ENCODE measurements around the gene NSD1.

The NSD1 gene

DNA sequence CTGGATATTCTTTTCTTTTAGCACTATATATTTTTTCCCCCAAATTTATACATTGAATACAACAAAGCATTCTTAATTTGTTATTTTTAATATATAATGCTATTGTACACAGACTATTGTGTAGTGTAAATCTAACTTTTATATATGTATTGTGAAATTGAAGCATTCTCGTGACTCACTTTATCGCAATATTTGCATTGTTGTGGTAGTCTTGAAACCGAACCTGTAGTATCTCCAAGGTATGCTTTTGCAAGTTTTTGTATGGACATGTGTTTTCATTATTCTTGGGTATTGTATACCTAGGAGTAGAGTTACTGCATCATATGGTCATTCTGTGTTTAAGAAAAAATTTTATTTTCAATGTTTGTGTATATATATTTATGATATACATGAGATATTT lies 49.6 kb downstream of the NSD1 start:
- no peak for DNase-seq

DNA sequence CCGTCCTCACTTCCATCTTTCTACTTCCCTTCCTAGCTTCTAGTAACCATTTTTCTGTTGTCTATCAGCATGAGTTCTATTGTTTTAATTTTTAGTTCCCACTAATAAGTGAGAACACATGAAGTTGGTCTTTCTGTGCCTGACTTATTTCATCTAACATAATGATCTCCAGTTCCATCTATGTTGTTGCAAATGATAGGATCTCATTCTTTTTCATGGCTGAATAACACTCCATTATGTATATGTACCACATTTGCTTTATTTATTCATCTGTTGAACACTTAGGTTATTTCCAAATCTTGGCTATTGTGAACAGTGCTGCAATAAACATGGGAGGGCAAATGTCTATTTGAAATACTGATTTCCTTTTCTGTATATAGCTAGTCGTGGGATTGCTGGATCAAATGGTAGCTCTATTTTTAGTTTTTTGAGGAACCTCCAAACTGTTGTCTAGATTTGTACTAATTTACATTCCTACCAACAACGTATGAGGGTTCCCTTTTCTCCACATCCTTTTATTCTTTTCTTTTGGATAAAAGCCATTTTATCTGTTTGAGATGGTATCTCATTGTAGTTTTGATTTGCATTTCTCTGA lies 50.3 kb downstream of the NSD1 start:
- no peak for DNase-seq

- no peak for DNase-seq
These were observed 52.4 kb downstream of the NSD1 start for GRCh38 chr5:177185993-177186392.

DNA sequence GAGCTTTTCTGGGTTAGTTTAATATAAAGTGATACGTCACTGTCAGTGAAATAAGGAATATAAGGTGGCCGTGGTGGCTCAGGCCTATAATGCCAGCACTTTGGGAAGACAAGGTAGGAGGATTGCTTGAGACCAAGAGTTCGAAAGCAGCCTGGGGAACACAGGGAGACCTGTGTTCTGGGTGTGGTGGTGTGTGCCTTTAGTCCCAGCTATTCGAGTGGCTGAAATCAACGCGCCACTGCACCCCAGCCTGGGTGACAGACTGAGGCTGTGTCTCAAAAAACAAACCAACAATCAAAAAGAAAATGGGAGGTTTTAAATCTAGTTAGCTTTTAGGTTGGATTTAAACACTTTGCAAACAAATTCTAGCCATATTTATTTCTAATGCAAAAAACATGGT lies 53.1 kb downstream of the NSD1 start:
- no peak for DNase-seq

GRCh38 chr5:177188775-177189174 lies 55.2 kb downstream of the NSD1 start:
- DNase-seq, result no peak

- no peak for DNase-seq
These were observed 55.8 kb downstream of the NSD1 start for GRCh38 chr5:177189416-177189815.

DNA sequence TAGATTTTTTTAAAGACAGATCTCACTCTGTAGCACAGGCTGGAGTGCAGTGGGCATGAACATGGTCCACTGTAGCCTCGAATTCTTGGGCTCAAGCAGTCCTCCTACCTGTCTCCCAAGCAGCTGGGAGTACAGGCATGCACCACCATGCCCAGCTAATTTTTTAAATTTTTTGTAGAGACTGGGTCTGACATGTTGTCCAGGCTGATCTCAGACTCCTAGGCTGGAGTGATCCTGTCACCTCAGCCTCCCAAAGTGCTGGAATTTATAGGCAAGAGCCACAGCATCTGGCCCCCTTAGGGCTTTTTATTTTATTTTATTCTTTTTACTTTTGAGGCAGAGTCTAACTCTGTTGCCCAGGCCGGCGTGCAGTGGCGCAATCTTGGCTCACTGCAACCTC lies 56.4 kb downstream of the NSD1 start:
- no peak for DNase-seq

DNA sequence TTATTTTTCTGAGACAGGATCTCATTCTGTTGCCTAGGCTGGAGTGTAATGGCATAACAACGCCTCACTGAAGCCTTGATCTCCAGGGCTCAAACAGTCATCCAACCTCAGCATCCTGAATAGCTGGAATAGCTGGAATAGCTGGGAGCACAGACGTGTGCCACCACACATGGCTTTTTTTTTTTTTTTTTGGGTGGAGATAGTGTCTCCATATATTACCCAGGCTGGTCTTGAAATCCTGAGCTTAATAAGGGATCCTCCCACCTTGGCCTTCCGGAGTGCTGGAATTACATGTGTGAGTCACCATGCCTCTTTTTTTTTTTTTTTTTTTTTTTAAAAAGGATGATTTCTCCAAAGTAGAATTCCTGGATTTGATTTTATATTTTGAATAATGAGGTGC lies 60.7 kb downstream of the NSD1 start:
- DNase-seq, result no peak

DNA sequence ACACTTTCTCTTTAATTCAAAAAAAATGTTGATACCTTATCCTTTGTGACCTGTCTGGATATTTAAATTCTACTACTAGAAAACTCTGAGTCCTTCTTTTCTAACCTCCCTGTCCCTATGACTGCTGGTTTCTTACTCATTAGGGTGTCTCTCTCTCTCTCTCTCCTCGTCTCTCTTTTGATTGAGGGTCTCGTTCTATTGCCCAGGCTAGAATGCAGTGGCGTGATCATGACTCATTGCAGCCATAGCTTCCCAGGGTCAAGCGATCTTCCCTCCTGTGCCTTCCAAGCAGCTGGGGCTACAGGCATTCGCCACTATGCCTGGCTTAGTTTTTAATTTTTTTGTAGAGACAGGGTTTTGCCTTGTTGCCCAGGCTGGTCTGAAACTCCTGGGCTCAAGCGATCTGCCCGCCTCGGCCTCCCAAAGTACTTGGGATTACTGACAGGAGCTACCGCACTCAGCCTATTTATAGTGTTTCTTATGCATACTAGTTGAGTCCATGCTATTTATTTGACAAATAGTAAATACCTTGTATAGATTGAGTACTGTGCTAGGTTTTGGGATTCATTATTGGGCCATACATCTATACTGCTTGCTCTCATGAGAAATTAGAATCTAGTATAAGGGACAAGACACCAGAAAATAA lies 61.9 kb downstream of the NSD1 start:
- no peak for DNase-seq

GRCh38 chr5:177198738-177199137 lies 65.2 kb downstream of the NSD1 start:
- DNase-seq, result no peak

DNA sequence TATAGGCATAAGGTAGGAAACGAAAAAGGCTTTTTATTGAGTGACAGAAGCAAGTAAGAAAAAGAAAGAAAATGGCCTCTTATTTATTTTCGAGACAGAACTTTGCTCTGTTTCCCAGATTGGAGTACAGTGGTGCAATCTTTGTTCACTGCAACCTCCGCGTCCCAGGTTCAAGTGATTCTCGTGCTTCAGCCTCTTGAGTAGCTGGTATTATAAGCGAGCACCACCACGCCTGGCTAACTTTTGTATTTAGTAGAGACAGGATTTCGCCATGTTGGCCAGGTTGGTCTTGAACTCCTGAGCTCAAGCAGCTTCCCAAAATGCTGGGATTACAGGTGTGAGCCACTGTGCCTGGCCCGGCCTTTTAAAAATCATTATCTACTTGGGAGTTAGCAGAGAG lies 70.7 kb downstream of the NSD1 start:
- no peak for DNase-seq

GRCh38 chr5:177209610-177210009 lies 76.0 kb downstream of the NSD1 start:
- DNase-seq, result no peak

GRCh38 chr5:177212242-177212641 lies 78.7 kb downstream of the NSD1 start:
- no peak for DNase-seq

DNA sequence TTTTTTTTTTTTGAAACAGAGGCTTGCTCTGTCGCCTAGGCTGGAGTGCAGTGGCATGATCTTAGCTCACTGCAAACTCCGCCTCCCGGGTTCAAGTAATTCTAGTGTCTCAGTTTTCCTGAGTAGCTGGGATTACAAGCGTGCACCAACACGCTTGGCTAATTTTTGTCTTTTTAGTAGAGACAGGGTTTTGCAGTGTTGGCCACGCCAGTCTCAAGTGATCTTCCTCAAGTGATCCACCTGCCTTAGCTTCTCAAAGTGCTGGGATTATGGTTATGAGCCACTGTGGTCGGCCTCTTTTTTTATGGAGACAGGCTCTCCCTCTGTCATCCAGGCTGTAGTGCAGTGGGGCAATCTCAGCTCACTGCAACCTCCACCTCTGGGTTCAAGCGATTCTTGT lies 87.0 kb downstream of the NSD1 start:
- DNase-seq, result no peak

- no peak for DNase-seq
These were observed 88.7 kb downstream of the NSD1 start for GRCh38 chr5:177222269-177222668.

- no peak for DNase-seq
These were observed 92.2 kb downstream of the NSD1 start for GRCh38 chr5:177225798-177226197.

GRCh38 chr5:177226860-177227259 lies 93.3 kb downstream of the NSD1 start:
- no peak for DNase-seq

GRCh38 chr5:177228751-177229150 lies 95.2 kb downstream of the NSD1 start:
- no peak for DNase-seq

DNA sequence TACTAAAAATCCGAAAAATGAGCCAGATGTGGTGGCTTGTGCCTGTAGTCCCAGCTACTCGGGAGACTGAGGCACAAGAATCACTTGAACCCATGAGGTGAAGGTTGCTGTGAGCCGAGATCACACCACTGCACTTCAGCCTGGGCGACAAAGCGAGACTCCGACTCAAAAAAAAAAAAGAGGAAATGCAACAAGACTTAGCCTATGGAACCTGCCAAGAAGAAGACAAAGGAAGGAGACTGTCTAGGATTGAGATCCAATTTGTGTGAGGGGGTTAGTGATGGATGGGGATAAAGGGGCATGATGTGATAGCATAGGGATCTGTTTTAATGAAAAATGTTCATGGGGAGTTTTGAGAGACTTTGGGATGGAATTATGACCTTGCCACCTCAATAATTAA lies 97.1 kb downstream of the NSD1 start:
- DNase-seq, result no peak

DNA sequence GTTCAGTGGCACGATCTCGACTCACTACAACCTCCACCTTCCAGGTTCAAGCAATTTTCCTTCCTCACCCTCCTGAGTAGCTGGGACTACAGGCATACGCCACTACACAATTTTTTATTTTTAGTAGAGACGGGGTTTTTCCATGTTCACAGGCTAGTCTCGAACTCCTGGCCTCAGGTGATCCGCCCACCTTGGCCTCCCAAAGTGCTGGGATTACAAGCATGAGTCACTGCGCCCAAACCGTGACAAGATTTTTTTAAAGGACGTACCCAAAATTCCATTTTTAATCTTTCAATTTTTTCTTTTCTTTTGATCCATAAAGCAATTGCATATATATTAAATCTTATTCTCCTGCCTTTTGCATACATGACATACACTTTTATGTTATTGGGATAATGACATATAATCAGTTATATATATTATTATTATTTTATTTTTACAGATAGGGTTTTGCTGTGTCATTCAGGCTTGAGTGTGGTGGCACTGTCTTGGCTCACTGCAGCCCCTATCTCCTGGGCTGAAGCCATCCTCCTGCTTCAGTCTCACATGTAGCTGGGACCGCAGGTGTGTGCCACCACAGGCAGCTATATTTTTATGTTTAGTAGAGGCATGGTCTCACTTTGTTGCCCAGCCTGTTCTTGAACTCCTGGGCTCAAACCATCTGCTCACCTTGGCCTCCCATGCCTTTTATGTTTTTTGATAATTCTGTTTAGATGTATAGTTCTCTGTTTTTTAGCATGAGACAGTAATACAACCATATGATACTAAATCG lies 98.1 kb downstream of the NSD1 start:
- no peak for DNase-seq

DNA sequence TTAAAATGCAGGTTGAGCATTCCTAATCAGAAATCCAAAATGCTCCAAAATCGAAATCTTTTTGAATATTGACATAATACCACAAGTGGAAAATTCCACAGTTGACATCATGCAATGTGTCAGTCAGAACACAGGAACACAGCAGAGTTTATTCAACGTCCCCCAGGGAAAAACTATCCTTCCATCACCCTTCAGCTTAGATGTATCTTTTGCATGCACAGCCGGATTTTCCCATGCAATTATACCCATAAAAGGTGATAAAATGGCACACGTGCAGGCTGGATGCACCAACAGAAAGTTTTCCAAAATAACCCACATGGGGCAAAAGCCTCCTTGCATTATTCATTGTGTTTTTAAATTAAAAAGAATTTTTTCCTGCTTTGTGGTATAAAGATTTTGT lies 98.8 kb downstream of the NSD1 start:
- no peak for DNase-seq

DNA sequence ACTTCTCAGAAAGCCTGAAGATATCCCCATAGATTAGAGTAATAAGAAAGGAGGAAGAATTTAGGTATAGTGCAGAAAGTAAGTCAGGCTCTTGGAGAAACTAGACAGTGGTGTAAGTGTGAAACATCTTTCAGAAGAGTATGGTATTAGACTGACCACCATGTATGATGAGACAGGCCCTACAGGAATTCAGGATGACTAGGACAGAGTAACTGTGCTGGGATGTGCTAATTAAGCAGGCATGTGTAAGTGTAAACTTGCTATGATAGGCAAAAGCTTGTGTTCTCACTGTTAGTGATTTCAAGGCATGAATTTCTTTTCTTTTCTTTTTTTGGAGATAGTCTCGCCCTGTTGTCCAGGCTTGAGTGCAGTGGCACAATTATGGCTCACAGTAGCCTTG lies 99.2 kb downstream of the NSD1 start:
- no peak for DNase-seq

- no peak for DNase-seq
These were observed 99.6 kb downstream of the NSD1 start for GRCh38 chr5:177233206-177233605.

GRCh38 chr5:177233802-177234201 lies 100.2 kb downstream of the NSD1 start:
- no peak for DNase-seq

GRCh38 chr5:177234841-177235240 lies 101.3 kb downstream of the NSD1 start:
- no peak for DNase-seq

All from CD4-positive, alpha-beta T cell treated with Interleukin-12 subunit alpha and Interleukin-12 subunit beta, for 1 hour (primary cell).